HG03565 (cell line): ENCODE results near the gene CD2.

Experiments used
- ATAC-seq: cut with Tn5 transposase; IDR thresholded peaks from one replicate; pipeline ENCODE4 v1.9.1; 2021; ENCODE audit warnings: mild to moderate bottlenecking, moderate library complexity; ENCODE audit not compliant: unreplicated experiment

CD2 gene

DNA sequence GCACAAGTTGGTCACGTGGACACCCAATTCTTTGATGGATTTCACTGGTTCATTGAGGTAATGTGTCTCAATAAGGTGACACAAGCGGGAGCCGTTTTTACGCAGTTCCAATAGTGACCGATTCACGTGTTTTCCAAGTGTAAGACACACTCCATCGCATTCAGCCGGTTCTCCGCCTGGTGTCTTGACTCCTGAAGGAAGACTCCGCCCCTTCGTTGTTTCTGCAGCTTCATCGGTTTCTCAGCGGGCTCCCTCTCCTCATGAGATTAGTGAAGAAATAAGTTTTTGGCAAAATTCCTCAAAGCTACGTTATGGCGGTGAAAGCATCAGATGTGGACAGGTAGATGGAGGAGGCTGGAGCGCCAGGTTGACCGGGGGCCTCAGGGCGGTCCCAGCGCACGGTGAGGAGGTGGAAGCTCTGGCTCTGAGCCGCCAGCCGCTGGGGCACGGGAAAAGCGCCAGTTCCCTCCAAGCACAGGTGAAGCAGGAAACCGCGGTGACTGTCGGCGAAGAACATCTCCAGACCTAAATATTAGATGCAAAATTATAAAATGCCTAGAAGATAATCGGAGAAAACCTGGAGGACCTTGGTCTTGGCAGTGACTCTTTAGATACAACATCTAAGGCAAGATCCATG is 21.0 kb downstream of the CD2 start:
- no peak for ATAC-seq

DNA sequence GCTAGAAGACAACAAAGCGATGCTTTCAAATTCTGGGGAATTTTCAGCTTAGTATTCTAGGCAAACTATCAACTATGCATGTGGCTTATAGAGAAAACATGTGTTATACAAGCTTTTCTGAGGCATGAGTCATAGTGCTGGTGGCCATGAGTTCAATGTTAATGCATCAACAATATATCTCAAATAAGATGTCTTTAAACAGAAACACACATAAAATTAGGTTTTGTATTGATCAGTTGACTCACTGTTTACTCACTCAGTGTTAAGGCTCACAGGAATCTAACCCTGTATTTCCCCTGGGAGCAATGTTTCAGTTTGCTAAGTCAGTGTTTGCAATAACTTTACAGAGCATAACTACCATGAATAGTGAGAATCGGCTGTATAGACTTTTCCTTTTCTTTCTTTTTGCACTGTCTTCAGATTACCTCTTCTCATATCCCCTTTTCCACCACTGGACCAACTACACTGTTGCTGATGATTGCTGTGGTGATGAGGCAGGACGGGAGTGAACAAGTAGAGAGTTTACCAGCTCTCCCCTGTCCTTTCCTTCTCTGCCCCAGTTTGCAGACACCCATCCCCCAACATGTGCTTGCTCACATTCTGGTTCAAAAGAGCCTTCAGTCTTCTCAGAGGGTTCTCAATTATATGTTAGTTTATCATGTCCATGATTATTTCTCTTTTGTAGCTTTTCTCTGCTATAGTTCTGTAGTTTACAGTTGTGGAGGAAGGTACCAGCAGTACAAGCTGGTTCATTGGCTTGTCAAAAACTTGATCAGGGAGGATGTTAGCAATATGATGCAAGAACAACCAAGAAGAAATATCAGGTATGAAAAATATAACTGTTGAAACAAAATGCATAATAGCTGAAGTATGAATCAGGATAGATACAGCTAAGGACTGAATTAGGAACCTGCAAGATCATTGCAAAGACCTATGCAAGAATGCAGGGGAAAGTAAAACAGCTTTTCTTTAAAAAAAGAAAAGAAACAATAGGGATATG is 23.9 kb downstream of the CD2 start:
- ATAC-seq = no peak

DNA sequence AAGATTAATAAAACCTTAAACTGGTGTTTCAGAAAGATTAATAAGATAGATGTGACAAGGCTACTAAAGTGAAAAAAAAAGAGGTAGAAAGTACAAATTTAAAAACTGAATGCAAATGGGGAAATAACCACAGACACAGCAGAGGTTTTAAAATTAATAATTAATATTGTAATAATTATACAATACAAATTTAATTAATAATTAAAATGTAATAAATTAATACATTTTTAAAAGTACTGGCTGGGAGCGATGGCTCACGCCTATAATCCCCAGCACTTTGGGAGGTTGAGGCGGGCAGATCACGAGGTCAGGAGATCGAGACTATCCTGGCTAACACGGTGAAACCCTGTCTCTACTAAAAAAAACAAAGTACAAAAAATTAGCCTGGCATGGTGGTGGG is 26.8 kb downstream of the CD2 start:
- ATAC-seq = no peak

DNA sequence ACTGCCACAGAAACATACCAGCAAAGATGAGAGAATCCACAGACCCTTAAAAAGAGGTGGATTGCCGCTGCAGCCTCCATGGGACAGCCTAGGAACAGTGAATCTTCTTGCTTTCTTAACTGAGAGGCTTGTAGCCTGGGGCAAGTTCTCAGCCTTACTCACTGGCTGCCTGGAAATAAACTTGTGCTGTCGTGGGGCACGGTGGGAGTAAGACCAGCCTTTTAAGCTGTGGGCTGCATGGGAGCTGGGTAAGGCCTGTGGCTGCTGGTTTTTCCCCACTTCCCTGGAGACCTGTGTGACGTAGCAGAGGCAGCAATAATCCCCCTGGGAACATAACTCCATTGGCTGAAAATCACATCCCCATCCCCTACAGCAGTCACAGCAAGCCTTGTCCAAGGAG is 30.8 kb downstream of the CD2 start:
- ATAC-seq = no peak

DNA sequence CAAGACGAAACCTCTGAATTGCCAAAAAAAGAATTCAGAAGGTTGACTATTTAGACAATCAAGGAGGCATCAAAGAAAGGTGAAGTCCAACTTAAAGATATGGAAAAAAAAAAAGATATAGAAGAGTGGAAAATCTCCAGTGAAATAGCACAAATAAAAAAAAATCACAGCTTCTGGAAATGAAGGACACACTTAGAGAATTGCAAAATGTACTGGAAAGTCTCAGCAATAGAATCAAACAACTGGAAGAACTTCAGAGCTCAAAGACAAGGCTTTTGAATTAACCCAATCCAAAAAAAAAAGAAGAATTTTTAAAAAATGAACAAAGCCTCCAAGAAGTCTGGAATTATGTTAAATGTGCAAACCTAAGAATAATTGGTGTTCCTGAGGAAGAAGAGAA is 31.8 kb downstream of the CD2 start:
- no peak for ATAC-seq

DNA sequence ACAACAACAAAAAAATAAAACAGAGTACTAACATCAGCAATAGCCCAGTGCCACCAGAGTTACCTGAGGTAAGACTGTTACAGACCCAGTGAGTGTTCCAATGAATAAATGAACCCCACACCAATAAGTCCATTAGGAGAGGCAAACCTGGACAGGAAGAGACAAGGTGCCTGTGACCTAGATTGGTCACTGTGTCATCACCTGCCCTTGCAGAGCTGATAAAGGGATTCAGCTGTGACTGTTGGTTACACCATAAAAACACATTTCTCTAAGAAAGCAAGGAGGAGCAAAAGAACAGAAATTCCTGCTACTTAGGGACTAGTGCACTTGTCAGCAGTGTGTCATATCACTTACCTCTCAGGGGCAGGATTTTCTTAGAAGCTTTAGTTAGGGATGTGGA is 37.5 kb downstream of the CD2 start:
- ATAC-seq = no peak

DNA sequence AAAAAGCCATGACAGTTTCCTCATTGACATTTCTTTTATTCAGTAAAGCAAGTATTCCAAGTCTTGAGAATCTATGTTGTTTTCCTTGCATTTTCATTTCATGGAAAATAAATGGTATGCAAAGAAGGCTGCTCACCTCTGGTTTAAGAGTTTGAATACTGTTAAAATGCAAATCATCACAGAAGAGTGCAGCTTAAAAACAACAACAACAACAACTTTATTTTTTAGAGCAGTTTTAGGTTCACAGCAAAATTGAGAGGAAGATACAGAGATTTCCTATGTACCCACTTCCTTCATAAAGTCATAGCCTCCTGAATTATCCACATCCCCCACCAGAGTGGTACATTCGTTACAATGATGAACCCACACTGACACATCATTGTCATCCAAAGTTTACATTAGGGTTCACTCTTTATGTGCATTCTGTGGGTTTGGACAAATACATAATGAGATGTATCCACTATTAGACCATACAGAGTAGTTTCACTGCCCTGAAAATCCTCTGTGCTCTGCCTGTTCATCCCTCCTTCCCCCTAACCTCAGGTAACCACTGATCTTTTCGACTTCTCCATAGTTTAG is 39.2 kb downstream of the CD2 start:
- no peak for ATAC-seq

DNA sequence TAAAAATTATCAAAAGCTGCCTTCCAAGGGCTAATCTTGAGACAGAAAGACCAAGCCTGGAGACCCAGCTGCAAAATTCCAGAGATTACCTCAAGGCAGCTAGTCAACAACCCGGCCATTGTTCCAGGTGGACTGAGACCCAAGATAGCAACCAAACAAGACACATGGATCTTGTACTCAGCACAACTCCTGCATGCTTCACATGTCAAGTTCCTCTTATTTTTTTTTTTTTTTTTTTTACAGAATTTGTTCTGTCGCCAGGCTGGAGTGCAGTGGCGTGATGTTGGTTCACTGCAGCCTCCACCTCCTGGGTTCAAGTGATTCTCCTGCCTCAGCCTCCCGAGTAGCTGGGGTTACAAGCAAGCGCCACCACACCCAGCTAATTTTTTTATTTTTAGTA is 40.1 kb downstream of the CD2 start:
- ATAC-seq = no peak

DNA sequence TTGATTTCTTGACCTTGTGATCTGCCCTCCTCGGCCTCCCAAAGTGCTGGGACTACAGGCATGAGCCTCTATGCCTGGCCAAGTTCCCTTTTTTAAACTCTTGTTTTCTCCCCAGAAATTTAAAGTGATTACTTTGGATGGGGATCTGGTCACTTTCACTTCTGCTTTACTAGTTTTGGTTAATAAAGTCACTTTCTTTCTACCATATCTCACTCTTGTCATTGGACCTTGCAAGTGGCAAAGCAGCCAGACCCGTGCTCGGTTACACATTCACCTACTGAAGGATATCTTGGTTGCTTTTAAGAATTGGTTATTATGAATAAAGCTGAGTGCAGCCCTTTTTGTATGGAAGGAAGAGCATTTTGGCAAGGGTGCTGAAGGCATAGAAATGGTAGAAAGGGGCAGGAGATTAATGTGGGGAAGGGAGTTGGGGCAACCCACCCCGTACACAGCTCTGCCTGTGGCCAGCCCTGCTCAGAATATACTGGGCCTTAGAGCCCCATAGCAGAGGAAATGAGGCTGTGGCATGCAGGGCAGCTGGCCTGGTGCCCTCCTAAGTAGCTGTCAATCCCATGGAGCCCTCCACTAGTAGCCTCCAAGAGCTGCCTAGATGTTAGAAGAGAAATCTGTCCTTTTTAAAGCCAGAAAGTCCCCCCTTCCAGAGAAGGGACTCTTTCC is 40.7 kb downstream of the CD2 start:
- ATAC-seq = peak; percentile 92

DNA sequence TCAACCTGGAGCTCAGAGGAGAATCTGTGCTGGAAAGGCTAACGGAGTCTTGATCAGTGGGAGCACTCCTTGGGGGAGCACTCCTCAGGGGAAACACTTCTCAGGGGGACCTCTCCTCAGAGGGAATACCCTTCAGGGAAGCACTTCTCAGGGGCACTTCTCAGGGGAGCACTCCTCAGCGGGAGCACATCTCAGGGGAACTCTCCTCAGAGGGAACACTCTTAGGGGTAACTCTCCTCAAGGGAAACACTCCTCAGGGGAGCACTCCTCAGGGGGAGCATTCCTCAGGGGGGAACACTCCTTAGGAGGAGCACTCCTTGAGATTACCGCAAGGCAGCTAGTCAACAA is 41.2 kb downstream of the CD2 start:
- no peak for ATAC-seq

DNA sequence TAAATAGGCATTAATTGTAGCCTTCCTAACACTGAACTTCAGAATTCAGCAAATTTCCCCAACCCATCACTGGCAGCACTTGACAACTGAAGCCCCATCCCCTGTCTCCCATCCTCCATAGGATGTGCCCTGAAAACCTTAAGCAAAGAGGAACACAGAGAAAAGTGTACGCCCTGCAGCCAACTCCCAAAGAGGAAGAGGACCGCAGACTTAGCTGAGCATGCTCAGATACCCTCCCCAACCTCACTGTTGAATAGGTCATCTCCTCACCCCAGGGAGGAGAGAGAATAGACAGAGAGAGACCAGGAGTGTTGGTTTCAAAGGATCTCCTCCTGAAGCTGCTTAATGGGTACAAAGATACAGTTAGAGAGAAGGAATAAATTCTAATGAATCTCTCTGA is 50.5 kb downstream of the CD2 start:
- no peak for ATAC-seq

DNA sequence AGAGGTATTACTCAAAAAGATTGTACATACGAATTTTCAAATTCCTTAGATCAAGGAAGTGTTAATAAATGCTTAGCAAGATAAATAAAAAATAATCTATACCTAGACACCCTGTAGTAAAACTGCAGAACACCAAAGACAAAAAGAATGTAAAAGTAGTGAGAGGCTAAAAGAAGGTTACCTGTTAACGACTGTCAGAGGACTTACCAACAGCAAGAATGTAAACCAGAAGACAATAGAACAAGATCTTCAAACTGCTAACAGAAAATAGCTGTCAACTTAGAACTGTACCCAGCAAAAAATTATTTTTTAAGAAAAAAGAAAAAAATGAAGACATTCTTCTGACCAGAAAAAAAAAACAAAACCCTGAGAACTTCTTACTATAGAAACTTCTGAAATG is 51.2 kb downstream of the CD2 start:
- ATAC-seq = no peak

DNA sequence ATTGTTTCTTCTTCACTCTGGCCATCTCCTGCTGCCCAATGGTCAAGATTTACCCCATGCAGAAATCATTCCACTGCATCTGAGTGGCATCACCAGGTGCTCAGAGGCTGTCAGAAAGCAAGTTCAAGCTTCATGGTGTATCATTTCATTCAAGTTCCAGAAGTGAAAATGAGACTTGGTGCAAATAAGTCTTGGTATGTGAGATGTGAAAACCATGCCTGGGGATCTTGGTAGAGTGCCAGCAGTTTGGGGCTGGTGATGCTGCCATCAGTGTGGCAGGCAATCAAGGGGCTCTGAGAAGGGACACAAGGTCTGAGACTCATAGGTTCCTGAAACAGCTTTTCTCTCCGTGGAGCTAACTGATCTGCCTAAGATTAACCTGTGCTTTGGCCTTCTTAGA is 52.0 kb downstream of the CD2 start:
- ATAC-seq = no peak

DNA sequence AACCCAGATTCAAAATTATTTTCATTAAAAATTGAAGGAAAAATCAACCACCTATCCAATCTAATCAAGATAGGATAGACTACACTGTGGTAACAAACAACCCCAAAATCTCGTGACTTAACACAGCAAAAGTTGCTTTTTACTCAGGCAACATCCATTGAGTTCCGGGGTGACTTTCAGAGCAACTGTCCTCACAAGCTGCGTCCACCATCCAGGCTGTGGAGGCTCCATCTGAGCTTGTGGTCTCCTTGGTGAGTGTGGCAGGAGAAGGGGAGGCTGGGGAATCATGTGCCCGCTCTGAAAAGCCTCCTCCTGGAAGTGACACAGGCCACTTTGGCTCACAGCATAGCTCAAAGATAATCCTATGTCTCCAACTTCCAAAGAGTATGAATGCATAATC is 52.4 kb downstream of the CD2 start:
- ATAC-seq = no peak

DNA sequence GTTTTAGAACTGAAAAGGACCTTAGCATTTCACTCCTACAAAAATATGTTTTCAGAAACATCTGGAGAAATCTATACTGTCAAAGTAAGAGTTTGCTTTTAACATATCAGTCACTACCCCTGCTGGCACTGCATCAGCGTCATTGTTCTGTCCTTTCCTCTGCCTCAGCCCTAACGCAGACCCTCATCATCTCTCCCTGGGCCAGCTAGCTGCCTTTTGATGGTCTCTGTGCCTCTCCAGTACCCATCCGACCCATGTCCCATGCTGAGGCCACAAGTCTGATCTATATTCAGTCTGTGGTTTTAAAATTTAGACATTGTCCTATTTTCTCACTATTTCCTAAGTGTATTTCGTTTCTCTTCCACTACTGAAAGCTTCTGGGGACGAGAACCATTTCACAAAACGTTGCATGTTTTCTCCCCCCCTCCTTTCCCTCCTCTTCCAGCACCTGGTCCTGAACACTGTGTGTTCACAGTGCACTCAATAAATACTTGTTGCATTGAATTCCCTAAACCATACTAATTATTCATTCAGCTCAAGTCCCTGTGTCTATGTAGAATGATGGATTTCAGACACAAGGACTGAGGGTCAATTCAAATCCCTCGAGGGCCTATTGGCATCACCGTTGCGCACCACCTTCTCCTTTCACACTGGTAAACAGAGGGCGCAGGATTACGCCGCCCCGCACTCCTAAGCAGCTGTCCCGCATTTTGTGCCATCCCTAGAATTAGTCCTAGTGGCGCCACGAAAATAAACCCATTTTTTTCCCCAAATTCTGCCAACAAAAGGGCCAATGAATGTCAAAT is 53.4 kb downstream of the CD2 start:
- ATAC-seq = no peak

DNA sequence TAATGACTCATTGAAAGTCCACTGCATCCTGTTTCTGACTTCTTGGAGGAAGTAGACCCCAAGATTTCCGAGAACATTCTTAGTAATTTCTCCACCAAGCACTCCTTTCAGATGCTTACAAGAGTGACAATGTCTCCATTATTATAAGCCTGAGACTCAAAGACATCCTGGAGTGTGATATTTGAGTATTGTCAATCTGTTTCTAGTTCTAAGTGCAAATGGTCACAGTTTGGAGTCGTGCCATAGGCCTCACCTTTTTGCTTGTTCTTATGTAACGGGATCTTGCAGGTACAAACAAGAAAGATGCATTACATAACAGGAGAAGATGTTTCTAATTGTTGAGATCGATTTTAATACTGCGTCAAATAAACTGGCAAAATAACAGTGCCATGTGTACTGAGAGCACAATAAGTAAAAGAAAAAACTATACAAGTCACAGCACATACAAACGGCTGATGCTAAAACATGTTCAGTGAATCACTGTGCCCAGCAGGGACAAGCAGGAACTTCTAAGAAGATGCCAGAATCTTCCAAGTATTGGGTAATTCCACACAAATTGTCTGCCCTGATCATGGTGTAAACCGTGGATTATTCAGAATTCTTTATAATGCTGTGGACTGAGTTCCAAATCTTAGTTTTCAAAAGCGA is 54.1 kb downstream of the CD2 start:
- ATAC-seq = no peak

DNA sequence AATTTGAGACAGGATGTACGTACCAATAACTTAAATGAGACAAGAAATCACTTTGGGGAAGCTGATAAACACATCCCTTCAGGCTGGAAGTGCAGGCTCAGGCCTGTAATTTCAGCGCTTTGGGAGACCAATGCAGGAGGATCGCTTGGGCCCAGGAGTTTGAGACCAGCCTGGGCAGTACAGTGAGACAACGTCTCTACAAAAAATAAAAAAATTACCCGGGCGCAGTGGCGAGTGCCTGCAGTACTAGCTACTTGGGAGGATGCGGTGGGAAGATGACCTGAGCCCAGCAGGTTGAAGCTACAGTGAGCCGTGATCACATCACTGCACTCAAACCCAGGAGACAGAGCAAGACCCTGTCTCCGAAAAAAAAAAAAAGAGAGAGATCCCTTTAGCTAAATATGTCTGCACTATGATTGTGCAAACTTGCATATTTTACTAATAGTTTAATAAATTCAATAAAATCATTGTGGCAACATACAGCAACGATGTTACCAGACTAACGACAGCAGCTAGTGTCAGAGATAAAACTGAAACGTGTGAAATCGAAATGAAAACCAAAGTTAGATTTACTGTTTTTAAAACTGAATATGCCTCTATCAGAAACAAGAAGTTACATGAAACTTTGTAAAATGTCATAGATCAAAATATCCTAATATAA is 54.7 kb downstream of the CD2 start:
- no peak for ATAC-seq

DNA sequence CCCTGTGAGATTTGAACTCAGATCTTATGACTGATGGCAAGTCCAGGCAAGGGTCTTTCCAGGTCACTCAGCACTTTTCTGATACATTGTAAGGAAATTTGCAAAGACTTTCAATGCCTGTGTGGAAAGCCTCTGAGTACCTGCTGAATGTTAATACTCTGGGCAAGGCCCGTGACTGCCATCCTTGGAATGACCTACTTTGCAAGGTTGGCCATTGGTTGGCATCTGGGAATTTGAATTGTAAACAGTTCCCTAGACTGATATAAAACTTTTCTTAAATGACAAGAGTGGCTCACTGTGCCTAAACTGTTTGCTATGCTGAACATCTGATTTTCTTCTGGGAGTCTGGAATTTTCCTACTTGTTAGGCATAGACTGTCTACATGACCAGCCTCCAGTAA is 57.1 kb downstream of the CD2 start:
- no peak for ATAC-seq

DNA sequence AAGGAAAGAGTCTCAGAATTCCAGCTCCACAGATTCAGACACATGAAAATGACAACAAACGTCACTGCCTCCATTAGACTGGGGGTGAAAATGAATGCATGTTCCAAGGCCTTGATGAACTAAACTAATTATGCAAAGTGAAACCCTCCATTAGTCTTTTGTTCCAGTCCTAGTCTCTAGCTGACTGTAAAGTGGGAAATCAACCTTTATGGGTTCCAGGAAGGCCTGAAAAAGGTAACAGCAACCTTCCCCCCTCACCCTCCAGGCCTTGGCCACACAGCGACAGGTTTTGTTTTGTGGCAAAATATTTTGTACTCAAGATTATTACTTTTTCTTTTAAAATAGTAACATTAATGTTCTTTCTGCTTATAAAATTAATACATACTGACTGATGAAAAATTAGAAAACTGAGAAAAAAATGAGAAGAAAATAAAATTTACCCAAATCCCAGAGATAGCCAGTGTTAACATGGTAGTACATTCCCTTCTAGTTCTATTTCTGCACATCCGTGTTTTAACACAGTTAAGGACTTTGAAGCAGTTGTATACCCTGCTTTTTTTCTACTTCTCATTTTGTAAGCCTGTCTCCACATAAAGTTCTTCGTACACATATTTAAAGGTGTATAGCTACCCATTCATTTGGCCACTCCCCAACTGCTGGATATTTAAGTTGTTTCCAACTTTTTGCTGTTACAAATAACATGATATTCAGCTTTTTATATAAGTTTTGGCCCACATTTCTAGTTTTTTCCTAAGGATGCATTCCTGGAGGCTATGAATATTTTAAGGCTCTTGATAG is 60.9 kb downstream of the CD2 start:
- ATAC-seq = no peak
